NT2/D1 (cell line): ENCODE measurements around the gene ITSN1.

Experiments used
- SUZ12 ChIP-seq: IDR thresholded peaks from 2 replicates; pipeline ENCODE4 v1.6.1; 2011; ENCODE audit not compliant: insufficient read length, insufficient read depth; ENCODE audit errors: extremely low read depth
- YY1 ChIP-seq: IDR thresholded peaks from 2 replicates; pipeline ENCODE4 v1.6.1; 2011; ENCODE audit not compliant: insufficient read length, insufficient read depth

DNA sequence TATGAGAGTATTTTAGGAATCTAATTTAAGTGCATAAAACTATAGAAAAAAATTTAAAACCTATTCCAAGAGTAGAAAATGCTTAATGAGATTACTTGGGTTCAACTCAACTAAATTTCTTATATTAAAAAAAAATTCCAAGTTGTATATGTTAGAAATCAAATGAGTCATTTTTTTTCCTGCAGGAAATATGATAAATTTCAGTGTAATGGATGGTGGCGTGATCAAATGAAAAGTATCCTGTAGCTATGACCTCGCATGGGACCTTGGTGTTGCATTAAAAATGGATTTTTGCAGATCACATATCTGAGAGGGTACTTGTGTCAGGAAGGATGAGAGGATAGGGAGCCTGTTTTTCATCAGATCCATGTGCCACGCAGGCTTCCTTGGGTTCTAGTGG is 255.4 kb downstream of the ITSN1 start:
- TF ChIP-seq YY1: no peak
- no peak for TF ChIP-seq SUZ12
